Glomerular visceral epithelial cell (primary cell): ENCODE data around the gene ZIC1.
A peak's percentile ranks its signal among the peaks of the same experiment; 100 is the strongest.

Source experiments
- DNase-seq: peaks from one replicate; pipeline ENCODE4 v3.0.0-alpha.2; 2016; ENCODE audit errors: extremely low spot score

The ZIC1 gene

DNA sequence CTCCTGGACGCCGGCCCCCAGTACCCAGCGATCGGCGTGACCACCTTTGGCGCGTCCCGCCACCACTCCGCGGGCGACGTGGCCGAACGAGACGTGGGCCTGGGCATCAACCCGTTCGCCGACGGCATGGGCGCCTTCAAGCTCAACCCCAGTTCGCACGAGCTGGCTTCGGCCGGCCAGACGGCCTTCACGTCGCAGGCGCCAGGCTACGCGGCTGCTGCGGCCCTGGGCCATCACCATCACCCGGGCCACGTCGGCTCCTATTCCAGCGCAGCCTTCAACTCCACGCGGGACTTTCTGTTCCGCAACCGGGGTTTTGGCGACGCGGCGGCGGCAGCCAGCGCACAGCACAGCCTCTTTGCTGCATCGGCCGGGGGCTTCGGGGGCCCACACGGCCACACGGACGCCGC lies 956 bp downstream of the ZIC1 start:
- no peak for DNase-seq

DNA sequence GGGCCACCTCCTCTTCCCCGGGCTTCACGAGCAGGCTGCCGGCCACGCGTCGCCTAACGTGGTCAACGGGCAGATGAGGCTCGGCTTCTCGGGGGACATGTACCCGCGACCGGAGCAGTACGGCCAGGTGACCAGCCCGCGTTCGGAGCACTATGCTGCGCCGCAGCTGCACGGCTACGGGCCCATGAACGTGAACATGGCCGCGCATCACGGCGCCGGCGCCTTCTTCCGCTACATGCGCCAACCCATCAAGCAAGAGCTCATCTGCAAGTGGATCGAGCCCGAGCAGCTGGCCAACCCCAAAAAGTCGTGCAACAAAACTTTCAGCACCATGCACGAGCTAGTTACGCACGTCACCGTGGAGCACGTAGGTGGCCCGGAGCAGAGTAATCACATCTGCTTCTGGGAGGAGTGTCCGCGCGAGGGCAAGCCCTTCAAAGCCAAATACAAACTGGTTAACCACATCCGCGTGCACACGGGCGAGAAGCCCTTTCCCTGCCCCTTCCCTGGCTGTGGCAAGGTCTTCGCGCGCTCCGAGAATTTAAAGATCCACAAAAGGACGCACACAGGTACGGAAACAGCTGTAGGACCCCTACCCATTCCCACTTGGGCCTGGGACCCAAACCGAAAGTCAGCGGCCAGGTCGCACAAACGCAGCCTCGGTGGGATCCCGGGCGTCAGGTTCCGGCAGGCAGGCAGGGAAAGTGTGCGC lies 1.5 kb downstream of the ZIC1 start:
- peak; percentile 36 for DNase-seq

DNA sequence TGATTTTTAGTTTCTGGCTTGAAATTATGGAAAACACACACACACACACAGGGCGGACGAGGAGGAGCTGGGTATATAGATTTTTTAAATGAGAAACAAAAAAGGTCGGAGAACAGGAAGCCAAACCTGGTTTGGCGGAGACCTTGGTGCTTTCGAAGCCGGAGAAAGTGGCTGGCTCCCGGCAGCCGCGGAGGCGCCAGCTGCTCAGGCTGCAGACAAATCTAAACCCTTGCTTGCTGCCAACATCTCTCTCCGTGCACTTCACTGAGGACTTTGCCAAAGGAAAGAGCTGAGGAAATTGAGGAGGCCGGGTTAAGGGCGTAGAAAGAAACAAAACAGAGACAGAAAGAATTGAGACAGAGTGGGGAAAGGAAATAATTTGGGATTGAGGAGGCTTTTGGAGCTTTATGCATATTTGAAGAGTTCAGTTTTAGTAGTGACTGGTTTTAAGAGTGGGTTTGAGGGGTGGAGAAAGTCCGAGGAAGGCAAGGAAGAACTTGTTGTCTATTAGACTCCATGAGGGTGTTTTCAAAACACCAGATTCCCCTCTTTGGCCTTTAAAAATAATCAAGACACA lies 2.2 kb downstream of the ZIC1 start:
- DNase-seq = peak; percentile 35

DNA sequence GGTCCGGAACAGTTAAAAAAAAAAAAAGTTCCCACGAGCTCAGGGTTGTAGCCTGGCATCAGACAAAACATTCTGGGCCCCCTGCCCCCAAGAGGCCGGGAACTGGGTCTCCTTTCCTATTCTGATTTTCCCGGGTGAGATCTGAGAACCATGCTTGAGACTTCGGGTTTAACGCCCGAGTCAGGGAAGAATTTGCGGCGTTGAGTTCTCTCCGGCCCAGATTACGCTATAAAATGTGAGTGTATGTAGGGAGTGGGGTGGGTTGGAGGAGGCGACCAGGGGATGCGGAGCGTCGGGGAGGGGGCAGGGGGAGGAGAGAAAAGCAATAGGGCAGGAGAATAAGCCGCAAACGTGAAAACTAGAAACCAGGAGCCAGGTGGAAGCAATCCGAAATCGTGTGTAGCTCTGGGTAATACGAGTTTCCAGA lies 2.7 kb downstream of the ZIC1 start:
- no peak for DNase-seq

DNA sequence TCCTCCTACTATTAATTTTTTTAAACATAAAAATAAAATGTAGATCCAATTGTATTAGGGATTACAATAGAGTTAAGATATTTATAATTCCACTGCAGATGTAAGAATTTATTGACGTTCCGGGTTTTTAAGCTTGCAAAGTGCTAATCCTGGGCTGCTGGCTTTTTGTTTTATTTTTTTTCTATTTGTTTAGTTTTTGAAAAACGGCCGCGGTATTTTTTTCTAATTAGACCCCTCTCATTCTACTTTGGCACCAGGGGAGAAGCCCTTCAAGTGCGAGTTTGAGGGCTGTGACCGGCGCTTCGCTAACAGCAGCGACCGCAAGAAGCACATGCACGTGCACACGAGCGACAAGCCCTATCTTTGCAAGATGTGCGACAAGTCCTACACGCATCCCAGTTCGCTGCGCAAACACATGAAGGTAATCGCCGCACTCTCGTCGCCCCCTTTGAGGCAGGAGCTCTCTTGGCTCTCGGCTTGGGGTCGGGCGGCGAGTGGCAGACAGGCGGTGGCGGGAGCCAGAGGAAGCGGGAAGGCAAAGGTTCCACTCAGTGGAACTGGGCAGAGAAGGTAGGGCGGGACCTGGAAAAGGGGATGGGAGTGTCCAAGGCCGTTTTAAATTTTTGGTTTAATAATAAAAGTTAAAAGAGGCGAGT lies 3.2 kb downstream of the ZIC1 start:
- no peak for DNase-seq

DNA sequence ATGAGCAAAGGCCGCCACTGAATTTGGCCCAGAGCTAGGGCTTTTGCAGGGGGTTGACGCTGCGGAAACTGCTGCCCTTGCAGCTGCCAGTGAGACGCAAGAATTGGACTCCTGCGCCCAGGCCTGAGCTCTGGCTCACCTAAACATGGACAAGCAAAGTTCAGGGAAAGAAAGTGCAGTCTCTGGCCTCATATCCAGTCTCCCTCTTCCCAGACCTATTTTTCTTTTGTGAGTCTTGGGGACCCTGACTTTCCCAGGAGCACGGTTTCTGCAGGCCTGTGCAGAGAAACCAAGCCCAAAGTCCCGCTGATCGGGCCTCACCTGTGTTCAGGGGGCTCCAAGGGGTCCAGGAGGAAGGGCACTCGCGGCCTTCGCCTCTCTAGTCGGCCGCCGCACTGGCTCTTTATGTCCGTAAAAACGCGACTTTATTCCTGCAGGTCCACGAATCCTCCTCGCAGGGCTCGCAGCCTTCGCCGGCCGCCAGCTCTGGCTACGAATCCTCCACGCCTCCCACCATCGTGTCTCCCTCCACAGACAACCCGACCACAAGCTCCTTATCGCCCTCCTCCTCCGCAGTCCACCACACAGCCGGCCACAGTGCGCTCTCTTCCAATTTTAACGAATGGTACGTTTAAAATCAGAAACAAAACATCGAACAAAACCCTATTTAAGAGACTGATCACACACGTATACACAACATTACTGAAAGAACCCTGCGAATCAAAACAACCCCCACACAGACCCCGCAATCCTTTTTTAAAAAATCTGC lies 3.9 kb downstream of the ZIC1 start:
- DNase-seq = no peak

DNA sequence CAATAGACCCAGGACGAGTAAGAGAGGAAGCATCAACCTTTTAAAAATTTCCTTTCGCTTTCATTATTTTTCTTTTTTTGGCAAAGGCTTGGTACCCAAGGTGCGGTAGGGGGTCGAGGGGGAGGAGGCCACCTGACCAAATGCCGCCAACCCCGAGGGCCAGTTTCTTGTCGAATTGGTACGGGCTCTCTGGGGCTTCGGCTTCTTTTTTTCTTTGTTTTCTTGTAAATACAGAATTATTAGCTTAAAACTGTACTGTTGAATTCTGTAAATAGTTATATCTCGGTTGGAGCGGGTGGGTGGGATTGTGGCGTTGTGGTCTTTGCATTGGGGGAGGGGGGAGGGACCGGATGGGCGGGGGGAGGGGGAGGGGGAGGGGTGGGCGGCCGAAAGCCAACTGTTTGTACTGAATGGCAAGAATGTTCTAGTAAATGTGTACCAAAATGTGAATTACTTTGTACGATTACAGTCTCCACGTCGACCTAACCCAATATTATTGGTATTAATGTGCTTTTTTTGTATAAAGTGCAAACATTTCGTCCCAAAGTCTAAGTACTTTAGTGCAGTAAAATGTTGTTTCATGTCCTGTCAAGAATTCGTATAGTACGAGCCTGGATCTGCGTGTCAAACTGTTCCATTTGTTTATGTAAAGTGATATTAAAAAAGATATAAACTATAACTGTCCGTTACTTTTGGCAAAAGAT lies 4.7 kb downstream of the ZIC1 start:
- DNase-seq = no peak

DNA sequence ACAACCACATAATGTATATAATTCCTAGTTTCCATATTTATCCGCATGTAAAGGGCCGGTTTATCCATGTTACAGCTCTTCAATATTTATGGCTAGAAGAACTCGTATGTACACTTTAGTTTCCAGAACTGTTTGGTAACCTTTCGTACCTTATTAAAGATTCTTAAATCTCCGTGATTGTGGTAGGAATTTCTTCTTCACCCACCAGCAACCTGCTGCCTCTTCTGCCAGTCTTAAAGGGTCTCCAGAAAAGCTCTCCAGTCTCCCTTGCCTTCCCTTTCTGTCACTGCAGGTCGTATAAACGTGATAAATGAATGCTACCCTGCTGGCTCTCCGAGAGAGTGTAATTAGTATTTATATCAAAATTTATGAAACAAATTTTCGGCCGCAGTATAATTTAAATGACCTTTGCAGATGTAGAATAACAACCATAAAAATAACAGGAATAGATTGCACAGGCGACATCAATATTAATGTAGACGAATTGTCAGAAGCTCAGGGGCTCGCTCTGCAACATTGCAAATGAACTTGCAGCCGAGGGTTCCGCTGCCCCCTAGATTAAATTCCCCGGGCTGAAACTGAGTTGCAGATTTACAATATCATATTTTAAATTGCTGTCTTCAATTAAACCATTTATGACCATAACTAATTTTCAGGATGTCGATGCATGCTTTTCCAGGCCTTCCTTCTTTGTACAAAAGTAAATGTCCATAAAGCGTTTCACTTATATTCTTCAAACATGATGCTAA lies 5.4 kb downstream of the ZIC1 start:
- DNase-seq = no peak

DNA sequence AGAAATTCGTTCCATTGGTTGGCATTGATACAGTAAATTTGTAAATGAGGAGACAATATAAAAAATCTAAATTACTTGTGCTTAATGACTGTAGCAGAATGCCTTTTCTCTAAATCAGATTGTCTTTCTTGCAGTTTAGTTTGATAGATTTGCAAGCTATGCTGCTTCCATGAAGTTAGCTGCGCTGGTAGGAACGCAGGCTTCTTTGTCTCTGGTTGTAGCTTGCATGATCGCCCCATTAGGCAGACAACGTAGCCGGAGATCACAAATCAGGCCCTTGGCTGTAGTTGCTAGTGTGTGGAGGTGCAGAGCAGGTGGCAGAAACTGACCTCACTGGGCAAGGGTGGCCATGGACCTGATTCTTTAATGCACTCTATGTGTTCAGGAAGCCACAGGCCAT lies 6.1 kb downstream of the ZIC1 start:
- no peak for DNase-seq

DNA sequence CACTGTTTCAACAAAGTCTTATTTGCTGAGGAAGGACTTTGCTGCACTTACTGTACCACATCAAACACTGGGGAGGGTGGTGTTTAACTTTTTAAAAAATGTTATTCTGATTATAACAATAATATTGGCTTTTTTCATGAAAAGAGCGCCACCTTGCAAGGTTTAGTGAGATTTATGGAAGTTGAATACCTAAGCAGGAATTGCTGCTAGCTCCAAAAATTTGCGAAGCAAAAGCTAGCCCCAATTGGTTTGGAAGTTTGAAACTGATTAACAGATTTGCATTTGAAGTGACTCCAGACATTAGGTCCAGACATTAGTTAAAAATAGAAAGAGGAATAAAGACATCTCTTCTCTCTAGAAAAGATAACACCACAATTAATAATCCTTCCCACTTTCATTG lies 6.7 kb downstream of the ZIC1 start:
- no peak for DNase-seq

DNA sequence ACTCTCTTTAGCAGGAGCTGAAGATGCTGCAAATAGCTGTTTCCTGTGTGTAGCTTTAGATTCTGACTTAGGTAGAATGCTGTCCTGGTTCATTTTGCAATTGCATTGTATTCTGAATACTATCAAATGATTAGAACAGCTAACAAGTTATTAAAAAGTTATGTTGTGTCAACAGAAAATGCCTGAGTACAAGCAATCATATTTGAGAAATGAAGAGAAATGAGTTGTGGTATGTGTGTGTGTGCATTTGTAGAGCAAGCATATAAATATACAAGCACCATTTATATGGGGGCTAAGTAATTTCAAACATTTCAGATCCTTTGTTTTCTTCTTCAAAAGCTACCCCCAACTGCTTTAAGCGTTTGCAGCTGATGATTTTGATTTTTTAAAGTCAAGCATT lies 7.8 kb downstream of the ZIC1 start:
- DNase-seq = no peak

DNA sequence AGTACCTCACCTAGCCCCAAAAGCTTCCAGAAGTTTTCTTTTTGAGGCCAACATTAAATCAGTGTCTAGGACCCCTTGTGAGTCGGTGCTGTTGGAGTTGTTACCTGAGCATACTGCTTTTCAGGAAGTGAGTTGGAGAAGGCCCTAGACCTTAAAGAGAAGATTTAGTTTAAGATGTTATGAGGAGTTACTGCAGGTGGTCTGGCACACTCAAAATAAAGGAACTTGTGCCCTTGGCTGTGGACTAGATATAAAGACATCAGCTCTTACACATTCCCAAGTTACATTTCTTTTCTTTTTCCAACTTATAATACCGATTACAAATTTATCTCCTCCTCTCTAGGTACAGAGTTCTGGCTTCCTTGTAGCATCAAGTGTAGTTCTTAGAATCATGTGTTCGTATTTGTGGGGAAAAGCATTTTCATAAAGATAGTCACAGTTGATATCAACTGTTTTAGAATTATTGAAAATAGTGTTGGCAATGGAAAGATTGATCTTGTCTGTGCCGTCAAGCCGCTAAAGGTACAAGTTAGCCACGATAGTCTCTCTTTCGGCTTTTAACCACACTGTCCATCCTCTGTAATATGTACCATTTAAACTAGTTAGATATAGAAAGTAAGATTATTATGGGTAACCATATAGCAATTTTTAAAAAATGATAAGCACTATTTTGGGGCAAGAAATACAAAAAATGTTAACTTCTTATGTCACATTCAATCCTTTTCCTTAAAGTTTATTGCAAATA lies 8.6 kb downstream of the ZIC1 start:
- DNase-seq = no peak

DNA sequence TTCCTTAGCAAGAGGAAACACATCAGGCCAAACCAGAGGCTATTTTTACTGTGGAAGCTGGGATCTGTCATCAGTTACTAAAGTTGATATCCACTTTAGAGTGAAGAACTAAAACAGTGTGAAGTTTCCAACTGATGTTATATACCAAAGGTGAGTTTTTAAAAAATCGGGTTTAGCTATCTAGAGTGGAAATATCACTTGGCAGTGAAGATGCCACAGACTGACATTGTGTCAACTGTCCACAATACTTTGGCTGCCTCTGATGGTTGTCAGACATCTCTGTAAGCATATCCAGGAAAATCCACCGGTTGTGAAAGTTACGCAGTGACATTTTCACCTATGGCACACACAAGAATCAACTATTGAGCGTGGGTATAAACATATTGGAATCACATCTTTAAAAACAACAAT lies 9.2 kb downstream of the ZIC1 start:
- DNase-seq = no peak

DNA sequence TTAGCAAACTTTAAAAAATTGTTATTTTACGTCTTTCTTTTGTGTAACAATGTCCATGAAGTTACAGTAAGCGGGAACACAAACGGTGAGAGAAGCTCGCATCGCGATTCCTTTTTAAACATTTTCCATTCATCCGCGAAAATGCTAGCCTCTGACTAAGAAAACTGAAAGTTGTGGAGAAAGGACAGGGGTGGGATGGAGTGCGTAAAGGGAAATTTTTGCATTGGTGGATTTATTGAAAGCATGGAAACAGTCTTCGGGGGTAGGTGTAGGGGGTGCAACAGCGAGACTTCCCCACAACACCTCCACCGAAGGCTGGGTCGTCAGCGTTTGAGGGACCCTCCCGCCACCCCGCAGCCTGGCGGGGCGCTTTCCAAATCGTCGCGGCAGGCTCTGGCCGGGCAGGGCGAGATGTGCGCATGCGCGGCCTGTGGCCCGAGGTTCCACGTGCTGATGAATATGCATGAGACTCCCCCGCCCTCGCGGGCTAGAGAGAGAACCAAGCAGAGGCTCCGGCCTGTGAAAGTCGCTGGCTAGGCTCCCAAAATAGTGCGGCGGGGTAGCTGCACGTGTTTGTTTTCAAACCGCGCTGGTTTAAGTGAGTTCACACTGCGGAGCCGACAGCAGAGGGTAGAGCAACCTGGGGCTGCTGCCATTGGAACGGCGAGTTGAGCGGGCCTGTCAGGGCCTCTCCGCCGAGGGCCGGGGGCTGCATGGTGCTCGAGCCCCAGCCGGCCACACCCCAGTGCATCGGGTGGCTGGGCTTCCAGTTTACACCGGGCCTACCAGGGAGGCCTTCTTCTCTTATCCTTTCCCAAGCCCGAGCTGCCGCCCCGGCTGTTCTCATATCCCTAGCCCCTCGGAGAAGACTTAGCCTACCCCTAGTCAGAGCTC lies 9.9 kb downstream of the ZIC1 start:
- DNase-seq = peak; percentile 30

DNA sequence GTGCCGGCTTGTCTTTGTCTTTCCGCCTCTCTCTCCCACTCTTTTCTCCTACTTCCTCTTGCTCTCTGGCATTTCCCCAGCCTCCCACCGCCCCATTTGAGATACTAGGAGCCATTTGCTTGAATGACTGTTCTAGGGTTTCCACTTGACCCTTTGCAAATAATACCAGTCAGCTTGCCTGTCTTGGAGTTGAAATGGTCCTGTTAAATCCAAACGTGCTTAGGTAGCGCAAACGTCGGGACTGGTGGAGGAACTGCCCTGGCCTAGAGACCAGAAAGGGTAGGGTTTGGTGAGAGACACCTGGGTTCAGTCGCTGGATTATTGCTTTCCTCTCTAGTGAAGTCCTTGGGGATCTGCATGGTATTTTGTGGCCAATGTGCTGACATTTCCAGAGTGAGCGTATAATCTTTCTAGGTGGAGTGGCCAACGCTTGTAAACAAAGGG lies 10.6 kb downstream of the ZIC1 start:
- no peak for DNase-seq

DNA sequence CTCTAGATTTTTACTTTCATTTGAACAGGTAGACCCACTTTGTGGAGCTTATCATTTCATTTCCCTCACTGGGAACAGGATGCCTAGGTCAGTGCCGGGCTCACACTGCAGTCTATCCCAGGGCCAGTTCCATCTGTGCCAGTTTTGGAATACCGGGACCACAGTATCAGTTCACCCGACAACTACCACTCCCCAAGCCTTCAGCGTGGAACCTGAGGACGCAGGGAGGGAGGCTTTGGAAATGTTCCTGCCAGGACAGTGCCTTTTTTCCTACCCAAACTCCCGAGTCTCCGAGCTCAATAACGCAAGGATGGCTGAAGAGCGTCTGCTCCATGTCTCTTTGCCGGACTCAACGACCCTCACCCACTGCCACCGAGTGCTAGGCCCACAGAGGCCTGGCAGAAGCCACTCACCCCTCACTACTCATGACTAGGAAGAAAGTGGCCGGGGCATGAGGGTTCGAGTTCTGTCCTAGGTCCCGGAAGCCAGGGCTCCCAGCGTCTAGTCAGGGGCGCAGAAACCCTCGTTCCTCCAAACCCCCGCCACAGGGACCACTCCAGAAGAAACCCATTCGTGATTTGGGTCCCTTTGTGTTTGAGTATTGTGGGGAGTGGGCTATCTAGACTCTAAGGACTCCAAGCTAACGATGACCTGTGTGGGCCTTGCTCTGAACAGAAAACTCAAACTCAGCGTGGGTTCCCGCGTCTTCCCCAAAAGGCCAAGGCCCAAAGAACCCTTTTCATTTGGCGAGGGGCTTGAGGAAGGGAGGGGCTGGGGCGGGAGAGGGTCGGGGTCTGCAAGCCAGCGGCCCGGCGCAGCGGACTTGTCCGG lies 11.4 kb downstream of the ZIC1 start:
- DNase-seq = no peak

DNA sequence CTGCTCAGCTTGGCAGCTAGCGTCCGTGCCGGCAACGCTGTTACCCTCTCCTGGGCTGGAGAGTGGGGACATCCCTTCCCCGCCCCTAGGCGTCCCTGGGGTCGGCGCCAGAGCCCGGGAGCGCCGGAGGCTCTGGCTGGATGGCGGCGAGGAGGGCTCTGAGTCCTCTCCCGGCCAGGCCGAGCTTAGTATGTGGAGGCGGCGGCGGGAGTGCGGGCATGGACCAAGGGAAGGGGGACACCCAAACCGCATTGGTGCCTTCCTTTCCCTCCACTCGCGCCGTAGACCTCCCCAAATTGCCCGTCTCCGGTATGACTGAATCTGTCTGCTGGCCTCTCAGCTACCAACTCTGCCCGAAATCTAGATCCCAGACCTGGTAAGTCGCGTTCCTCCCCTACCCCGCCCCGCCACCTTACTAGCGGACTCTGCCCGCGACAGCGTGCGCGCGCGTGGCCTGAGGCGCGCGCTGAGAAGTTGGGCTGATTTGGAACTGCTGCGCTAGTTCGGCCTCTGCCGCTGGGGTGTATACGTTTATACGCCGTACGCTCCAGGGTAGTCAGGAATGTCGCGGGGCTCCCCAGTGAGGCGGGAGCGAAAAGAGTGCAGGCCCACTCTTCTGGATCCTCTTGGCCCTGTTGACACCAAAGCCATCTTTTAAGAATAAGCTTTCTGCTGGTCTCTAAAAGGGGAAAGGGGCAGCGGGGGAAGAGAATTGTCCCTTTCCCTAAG lies 12.2 kb downstream of the ZIC1 start:
- DNase-seq = no peak

DNA sequence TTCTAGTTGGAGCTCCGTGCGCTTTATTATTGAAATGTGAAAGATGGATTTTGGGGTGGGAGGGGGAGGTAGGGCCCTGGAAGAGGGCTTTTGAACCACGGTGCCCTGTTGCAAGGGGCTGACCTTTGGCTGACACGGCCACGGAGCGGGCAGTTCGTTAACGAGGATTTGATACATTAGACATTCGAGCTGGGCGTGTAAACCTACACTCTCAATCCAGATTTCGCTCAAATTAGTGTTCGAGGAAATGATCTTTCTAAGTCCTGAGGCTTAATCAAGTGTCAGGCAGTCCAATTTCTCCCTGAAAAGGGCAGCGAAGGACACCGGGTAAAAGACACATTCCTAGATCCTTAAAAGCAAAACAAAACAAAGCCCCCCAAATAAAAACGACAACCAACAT lies 13.0 kb downstream of the ZIC1 start:
- DNase-seq = no peak
